T47D (cell line): Measurements from ENCODE around the gene TXNIP.

Experiments used
- DNase-seq, 2 experiments: peaks; one replicate each; pipeline versions ENCODE4 v3.0.0 to v3.0.0-alpha.2; 2011 to 2012; ENCODE audit warnings: low read depth in 1 of 2, low spot score in 1 of 2
- JUND ChIP-seq: IDR thresholded peaks from 2 replicates; pipeline ENCODE4 v1.6.1; 2012; ENCODE audit warnings: low read depth
- in situ Hi-C: cut with HindIII; loops from 2 replicates; pipeline ENCODE4 v1.10.0; 2016; ENCODE audit warnings: low sequenced_read_pairs, low pct_unique_long_range_greater_than_20kb

Gene TXNIP

GRCh38 chr1:145997718-145998023 lies 1.3 kb upstream of the TXNIP start:
- in situ Hi-C loops: no loop called here
- no peak for DNase-seq
- TF ChIP-seq JUND: no peak

GRCh38 chr1:145997016-145997717 lies 788 bp upstream of the TXNIP start:
- no peak for TF ChIP-seq JUND
- in situ Hi-C loops: no loop called here

GRCh38 chr1:145995964-145996432 lies 381 bp downstream of the TXNIP start:
- in situ Hi-C loops: no loop called here
- TF ChIP-seq JUND: no peak
- DNase-seq: no peak

More at GRCh38 chr1:145997016-145997717, 788 bp upstream of the TXNIP start:
- DNase-seq: no peak

- no peak for DNase-seq
- no peak for TF ChIP-seq JUND
- in situ Hi-C loops: no loop called here
These were observed 1.1 kb downstream of the TXNIP start for GRCh38 chr1:145995148-145995881.

- DNase-seq: no peak
- no peak for TF ChIP-seq JUND
- in situ Hi-C loops: no loop called here
These were observed 1.8 kb downstream of the TXNIP start for GRCh38 chr1:145994391-145995120.

- no peak for DNase-seq
- TF ChIP-seq JUND: no peak
- in situ Hi-C loops: no loop called here
These were observed 2.6 kb downstream of the TXNIP start for GRCh38 chr1:145993618-145994390.

- no peak for DNase-seq
- in situ Hi-C loops: no loop called here
- no peak for TF ChIP-seq JUND
These were observed 3.3 kb downstream of the TXNIP start for GRCh38 chr1:145992958-145993617.

- in situ Hi-C loops: no loop called here
These were observed 3.9 kb downstream of the TXNIP start for GRCh38 chr1:145992502-145992936.

GRCh38 chr1:145991735-145992412 lies 4.5 kb downstream of the TXNIP start:
- in situ Hi-C loops: no loop called here
- DNase-seq: no peak
- TF ChIP-seq JUND: no peak

More at GRCh38 chr1:145992502-145992936, 3.9 kb downstream of the TXNIP start:
- no peak for TF ChIP-seq JUND
- no peak for DNase-seq

GRCh38 chr1:145990249-145990855 lies 6.0 kb downstream of the TXNIP start:
- TF ChIP-seq JUND: no peak
- in situ Hi-C loops: no loop called here
- no peak for DNase-seq

- no peak for TF ChIP-seq JUND
- in situ Hi-C loops: no loop called here
- DNase-seq: no peak
These were observed 7.6 kb downstream of the TXNIP start for GRCh38 chr1:145988773-145989172.
